HL-60/S4 treated with retinoic acid at 250 ng/mL for 4 days and 3 days (cell line): ENCODE data around the gene TCF20.

Experiments used
- in situ Hi-C: fragments of 300-500 bp; cut with MboI; formaldehyde crosslinking; loops from 2 replicates; pipeline ENCODE4 v1.7.0; 2022; ENCODE audit warnings: low sequenced_read_pairs

TCF20 gene

GRCh38 chr22:42268852-42269410, 1.5 kb downstream of the TCF20 start:
- in situ Hi-C loops, result no loop called here

GRCh38 chr22:42265321-42265720, 5.1 kb downstream of the TCF20 start:
- in situ Hi-C loops, result no loop called here

GRCh38 chr22:42263944-42264343, 6.5 kb downstream of the TCF20 start:
- in situ Hi-C loops, result no loop called here

GRCh38 chr22:42262964-42263363, 7.5 kb downstream of the TCF20 start:
- in situ Hi-C loops, result no loop called here

GRCh38 chr22:42261296-42261695, 9.2 kb downstream of the TCF20 start:
- in situ Hi-C loops, result no loop called here

GRCh38 chr22:42258126-42258525, 12.3 kb downstream of the TCF20 start:
- in situ Hi-C loops, result no loop called here

GRCh38 chr22:42257386-42257785, 13.1 kb downstream of the TCF20 start:
- in situ Hi-C loops, result no loop called here

- in situ Hi-C loops, result no loop called here
Measured at GRCh38 chr22:42256930-42257329, 13.5 kb downstream of the TCF20 start.

GRCh38 chr22:42256220-42256619, 14.2 kb downstream of the TCF20 start:
- in situ Hi-C loops, result no loop called here

GRCh38 chr22:42249831-42250230, 20.6 kb downstream of the TCF20 start:
- in situ Hi-C loops, result no loop called here

GRCh38 chr22:42248995-42249394, 21.5 kb downstream of the TCF20 start:
- in situ Hi-C loops, result no loop called here

GRCh38 chr22:42247596-42247995, 22.9 kb downstream of the TCF20 start:
- in situ Hi-C loops, result no loop called here

- in situ Hi-C loops, result no loop called here
Measured at GRCh38 chr22:42243802-42244060, 26.7 kb downstream of the TCF20 start.

GRCh38 chr22:42236848-42237247, 33.6 kb downstream of the TCF20 start:
- in situ Hi-C loops, result no loop called here

GRCh38 chr22:42236268-42236667, 34.2 kb downstream of the TCF20 start:
- in situ Hi-C loops, result no loop called here

- in situ Hi-C loops, result no loop called here
Measured at GRCh38 chr22:42233879-42234278, 36.6 kb downstream of the TCF20 start.

GRCh38 chr22:42231929-42232328, 38.5 kb downstream of the TCF20 start:
- in situ Hi-C loops, result no loop called here

GRCh38 chr22:42229455-42230149, 40.9 kb downstream of the TCF20 start:
- in situ Hi-C loops, result no loop called here

- in situ Hi-C loops, result no loop called here
Measured at GRCh38 chr22:42228483-42228882, 42.0 kb downstream of the TCF20 start.

- in situ Hi-C loops, result no loop called here
Measured at GRCh38 chr22:42227435-42227834, 43.0 kb downstream of the TCF20 start.

GRCh38 chr22:42225841-42226240, 44.6 kb downstream of the TCF20 start:
- in situ Hi-C loops, result no loop called here

GRCh38 chr22:42222140-42222539, 48.3 kb downstream of the TCF20 start:
- in situ Hi-C loops, result no loop called here
